Measurements from ENCODE around the gene CENPV.

Gene CENPV

DNA sequence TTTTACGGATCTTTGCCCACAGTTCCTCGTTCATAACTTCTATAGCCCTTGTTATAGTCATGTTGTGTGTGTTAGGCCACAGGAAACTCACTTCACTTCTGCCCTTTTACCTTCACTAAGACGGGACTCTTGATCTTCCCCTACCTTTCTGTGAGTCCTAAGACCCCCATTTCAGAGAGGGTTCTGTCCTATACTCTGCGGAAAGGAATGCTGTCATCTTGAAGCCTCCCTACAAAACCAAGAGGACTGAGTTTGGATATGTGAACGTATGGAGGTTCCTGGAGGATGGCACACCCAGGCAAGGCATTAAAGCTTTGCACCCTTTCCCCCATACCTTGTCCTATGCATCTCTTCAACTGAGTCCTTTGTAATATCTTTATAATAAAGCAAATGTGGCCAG, 31.3 kb upstream of the CENPV start:
- Mint-ChIP-seq H3K27me3 (ENCODE audit: low read depth) (peaks cover 8% of the 10 kb centered on the region), H3K27ac (peak overlapping the region in 2 of 3 experiments; percentile 0 to 53), H3K9me3 (peaks cover 2% of the 10 kb centered on the region), H3K36me3 (ENCODE audit: low read depth) (peaks cover 43% of the 10 kb centered on the region), H3K4me3 (peak overlapping the region; percentile 59 to 69 (median 64)), H3K4me1 (peaks cover 50% of the 10 kb centered on the region)
- TF ChIP-seq, protein P1, sequence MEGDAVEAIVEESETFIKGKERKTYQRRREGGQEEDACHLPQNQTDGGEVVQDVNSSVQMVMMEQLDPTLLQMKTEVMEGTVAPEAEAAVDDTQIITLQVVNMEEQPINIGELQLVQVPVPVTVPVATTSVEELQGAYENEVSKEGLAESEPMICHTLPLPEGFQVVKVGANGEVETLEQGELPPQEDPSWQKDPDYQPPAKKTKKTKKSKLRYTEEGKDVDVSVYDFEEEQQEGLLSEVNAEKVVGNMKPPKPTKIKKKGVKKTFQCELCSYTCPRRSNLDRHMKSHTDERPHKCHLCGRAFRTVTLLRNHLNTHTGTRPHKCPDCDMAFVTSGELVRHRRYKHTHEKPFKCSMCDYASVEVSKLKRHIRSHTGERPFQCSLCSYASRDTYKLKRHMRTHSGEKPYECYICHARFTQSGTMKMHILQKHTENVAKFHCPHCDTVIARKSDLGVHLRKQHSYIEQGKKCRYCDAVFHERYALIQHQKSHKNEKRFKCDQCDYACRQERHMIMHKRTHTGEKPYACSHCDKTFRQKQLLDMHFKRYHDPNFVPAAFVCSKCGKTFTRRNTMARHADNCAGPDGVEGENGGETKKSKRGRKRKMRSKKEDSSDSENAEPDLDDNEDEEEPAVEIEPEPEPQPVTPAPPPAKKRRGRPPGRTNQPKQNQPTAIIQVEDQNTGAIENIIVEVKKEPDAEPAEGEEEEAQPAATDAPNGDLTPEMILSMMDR (IDR thresholded peaks at IDR 0.05; ENCODE audit: unreplicated experiment in 3 of 3) = no peak

DNA sequence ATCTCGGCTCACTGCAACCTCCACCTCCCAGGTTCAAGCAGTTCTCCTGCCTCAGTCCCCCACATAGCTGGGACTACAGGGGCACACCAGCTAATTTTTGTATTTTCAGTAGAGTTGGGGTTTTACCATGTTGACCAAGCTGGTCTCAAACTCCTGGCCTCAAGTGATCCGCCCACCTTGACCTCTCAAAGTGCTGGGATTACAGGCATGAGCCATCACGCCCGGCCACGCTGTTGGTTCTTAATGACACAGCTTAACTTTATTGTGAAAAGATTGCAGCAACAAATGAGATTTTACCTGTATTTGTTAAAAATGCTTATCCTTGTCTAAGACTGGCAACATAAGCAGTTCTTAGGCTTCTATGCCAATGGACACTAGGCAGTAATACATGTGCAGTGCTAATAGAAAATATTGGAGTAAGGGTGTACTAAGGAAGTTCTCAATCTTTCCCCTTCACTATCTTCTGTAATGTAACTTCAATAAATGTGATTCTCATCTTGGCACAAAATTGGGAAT, 30.6 kb upstream of the CENPV start:
- TF ChIP-seq, protein P1 (IDR thresholded peaks at IDR 0.05; ENCODE audit: unreplicated experiment in 3 of 3) = no peak
- H3K36me3 Mint-ChIP-seq (ENCODE audit: low read depth) = peaks cover 43% of the 10 kb centered on the region
- H3K4me1 Mint-ChIP-seq = peaks cover 50% of the 10 kb centered on the region
- H3K27ac Mint-ChIP-seq = peak overlapping the region; percentile 25 to 63 (median 53)
- peaks cover 2% of the 10 kb centered on the region for H3K9me3 Mint-ChIP-seq
- H3K27me3 Mint-ChIP-seq (ENCODE audit: low read depth) = peaks cover 8% of the 10 kb centered on the region
- peak overlapping the region; percentile 59 to 69 (median 64) for H3K4me3 Mint-ChIP-seq

DNA sequence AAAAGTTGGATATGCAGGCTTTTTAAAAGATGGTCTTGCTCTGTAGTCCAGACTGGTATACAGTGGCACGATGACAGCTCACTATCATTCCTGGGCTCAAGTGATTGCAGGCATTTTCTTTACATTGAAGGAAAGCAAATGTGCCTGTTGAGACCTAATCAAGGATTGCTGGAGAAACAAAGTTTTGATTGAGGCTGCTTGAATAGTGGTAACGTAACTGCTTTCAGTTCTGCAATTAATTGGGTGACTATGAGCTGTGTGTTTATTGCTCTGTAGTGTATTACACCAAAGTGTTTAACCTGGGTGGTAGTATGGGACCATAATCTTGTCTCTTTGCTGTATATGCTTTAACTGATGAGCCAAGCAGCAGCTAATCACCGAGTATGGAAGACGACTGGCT, 29.9 kb upstream of the CENPV start:
- H3K27ac Mint-ChIP-seq = peak overlapping the region; percentile 25 to 63 (median 47)
- peaks cover 50% of the 10 kb centered on the region for H3K4me1 Mint-ChIP-seq
- peaks cover 43% of the 10 kb centered on the region for H3K36me3 Mint-ChIP-seq (ENCODE audit: low read depth)
- TF ChIP-seq, protein P1 (IDR thresholded peaks at IDR 0.05; ENCODE audit: unreplicated experiment in 3 of 3) = no peak
- peaks cover 8% of the 10 kb centered on the region for H3K27me3 Mint-ChIP-seq (ENCODE audit: low read depth)
- peak overlapping the region; percentile 59 to 83 (median 69) for H3K4me3 Mint-ChIP-seq
- peaks cover 2% of the 10 kb centered on the region for H3K9me3 Mint-ChIP-seq

DNA sequence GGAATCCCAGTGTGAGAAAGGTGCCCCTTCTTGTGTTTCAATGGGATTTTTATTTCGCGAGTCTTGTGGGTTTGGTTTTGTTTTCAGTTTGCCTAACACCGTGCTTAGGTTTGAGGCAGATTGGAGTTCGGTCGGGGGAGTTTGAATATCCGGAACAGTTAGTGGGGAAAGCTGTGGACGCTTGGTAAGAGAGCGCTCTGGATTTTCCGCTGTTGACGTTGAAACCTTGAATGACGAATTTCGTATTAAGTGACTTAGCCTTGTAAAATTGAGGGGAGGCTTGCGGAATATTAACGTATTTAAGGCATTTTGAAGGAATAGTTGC, 28.2 kb upstream of the CENPV start:
- peaks cover 41% of the 10 kb centered on the region for H3K4me1 Mint-ChIP-seq
- TF ChIP-seq, protein P1 (IDR thresholded peaks at IDR 0.05; ENCODE audit: unreplicated experiment in 3 of 3) = no peak
- peaks cover 43% of the 10 kb centered on the region for H3K36me3 Mint-ChIP-seq (ENCODE audit: low read depth)
- peaks cover 4% of the 10 kb centered on the region for H3K27me3 Mint-ChIP-seq (ENCODE audit: low read depth)
- H3K27ac Mint-ChIP-seq = peak overlapping the region; percentile 100
- peak overlapping the region; percentile 83 to 100 (median 99) for H3K4me3 Mint-ChIP-seq
- H3K9me3 Mint-ChIP-seq = peaks cover 2% of the 10 kb centered on the region

DNA sequence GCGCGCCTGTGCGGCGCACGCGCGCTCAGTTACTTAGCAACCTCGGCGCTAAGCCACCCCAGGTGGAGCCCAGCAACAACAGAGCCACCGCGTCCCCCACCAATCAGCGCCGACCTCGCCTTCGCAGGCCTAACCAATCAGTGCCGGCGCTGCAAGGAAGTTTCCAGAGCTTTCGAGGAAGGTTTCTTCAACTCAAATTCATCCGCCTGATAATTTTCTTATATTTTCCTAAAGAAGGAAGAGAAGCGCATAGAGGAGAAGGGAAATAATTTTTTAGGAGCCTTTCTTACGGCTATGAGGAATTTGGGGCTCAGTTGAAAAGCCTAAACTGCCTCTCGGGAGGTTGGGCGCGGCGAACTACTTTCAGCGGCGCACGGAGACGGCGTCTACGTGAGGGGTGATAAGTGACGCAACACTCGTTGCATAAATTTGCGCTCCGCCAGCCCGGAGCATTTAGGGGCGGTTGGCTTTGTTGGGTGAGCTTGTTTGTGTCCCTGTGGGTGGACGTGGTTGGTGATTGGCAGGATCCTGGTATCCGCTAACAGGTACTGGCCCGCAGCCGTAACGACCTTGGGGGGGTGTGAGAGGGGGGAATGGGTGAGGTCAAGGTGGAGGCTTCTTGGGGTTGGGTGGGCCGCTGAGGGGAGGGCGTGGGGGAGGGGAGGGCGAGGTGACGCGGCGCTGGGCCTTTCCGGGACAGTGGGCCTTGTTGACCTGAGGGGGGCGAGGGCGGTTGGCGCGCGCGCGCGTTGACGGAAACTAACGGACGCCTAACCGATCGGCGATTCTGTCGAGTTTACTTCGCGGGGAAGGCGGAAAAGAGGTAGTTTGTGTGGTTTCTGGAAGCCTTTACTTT, 27.6 kb upstream of the CENPV start, which contains the start of gene UBB:
Gene UBB, plus strand, starts transcription at position 452 of the 856 bp plus-strand sequence. CDS start 817 bp downstream, outside the sequence.
- peaks cover 2% of the 10 kb centered on the region for H3K9me3 Mint-ChIP-seq
- H3K4me3 Mint-ChIP-seq = peak within 1 kb of the TSS; percentile 83 to 100 (median 99)
- H3K27me3 Mint-ChIP-seq (ENCODE audit: low read depth) = peaks cover 4% of the 10 kb centered on the region
- H3K36me3 Mint-ChIP-seq (ENCODE audit: low read depth) = peaks cover 43% of the 10 kb centered on the region
- H3K27ac Mint-ChIP-seq = peak within 1 kb of the TSS; percentile 100
- peaks cover 41% of the 10 kb centered on the region for H3K4me1 Mint-ChIP-seq
- TF ChIP-seq, protein P1 (IDR thresholded peaks at IDR 0.05; ENCODE audit: unreplicated experiment in 3 of 3) = no peak

All from nephron (organoid).